Stromal cell of bone marrow (primary cell): ENCODE measurements around the gene ADGRG7.

Source experiments
- DNase-seq: peaks from one replicate; pipeline ENCODE4 v3.0.0-alpha.2; 2012; ENCODE audit warnings: low read depth

Gene ADGRG7

GRCh38 chr3:100600181-100601042, 9.0 kb upstream of the ADGRG7 start:
- DNase-seq: no peak

GRCh38 chr3:100602506-100603444, 6.6 kb upstream of the ADGRG7 start:
- DNase-seq: peak; percentile 17

- DNase-seq: peak; percentile 24
Measured at GRCh38 chr3:100603469-100603868, 5.9 kb upstream of the ADGRG7 start.

- DNase-seq: no peak
Measured at GRCh38 chr3:100605358-100605757, 4.0 kb upstream of the ADGRG7 start.

- DNase-seq: no peak
Measured at GRCh38 chr3:100606894-100607512, 2.4 kb upstream of the ADGRG7 start.

GRCh38 chr3:100609963-100610362, 562 bp downstream of the ADGRG7 start:
- no peak for DNase-seq

GRCh38 chr3:100611221-100611620, 1.8 kb downstream of the ADGRG7 start:
- DNase-seq: no peak

GRCh38 chr3:100613721-100614390, 4.5 kb downstream of the ADGRG7 start:
- no peak for DNase-seq

GRCh38 chr3:100614941-100615340, 5.5 kb downstream of the ADGRG7 start:
- DNase-seq: no peak

GRCh38 chr3:100615684-100616083, 6.3 kb downstream of the ADGRG7 start:
- no peak for DNase-seq

GRCh38 chr3:100621251-100621650, 11.8 kb downstream of the ADGRG7 start:
- no peak for DNase-seq

GRCh38 chr3:100627491-100627890, 18.1 kb downstream of the ADGRG7 start:
- DNase-seq: no peak

GRCh38 chr3:100629421-100630127, 20.2 kb downstream of the ADGRG7 start:
- no peak for DNase-seq

GRCh38 chr3:100630664-100631063, 21.3 kb downstream of the ADGRG7 start:
- DNase-seq: no peak

GRCh38 chr3:100631236-100631635, 21.8 kb downstream of the ADGRG7 start:
- no peak for DNase-seq

GRCh38 chr3:100634493-100635272, 25.3 kb downstream of the ADGRG7 start:
- no peak for DNase-seq

GRCh38 chr3:100635273-100635701, 25.9 kb downstream of the ADGRG7 start:
- no peak for DNase-seq

GRCh38 chr3:100637197-100637631, 27.8 kb downstream of the ADGRG7 start:
- DNase-seq: no peak

- DNase-seq: no peak
Measured at GRCh38 chr3:100640633-100641032, 31.2 kb downstream of the ADGRG7 start.

- DNase-seq: no peak
Measured at GRCh38 chr3:100641471-100642032, 32.2 kb downstream of the ADGRG7 start.
